K562 (cell line): Measurements from ENCODE around the gene BPHL. TPM values are rescaled to one million over a fixed set of nuclear protein-coding genes. Genes with fewer than 3 reads are reported as not detected.
A peak's percentile ranks its signal among the peaks of the same experiment; 100 is the strongest.

Experiments used
- ARNT ChIP-seq, 2 experiments: fragments of 450-650 bp; IDR thresholded peaks; 2 replicates each; pipeline ENCODE4 v1.6.1; 2016; ENCODE audit warnings: mild to moderate bottlenecking in 1 of 2
- BCL6 ChIP-seq: fragments of 250-450 bp; sonication (Bioruptor Pico); IDR thresholded peaks from 2 replicates; pipeline ENCODE4 v1.4.0; 2020
- ETV5 ChIP-seq: sonication (generic); formaldehyde crosslinking; IDR thresholded peaks from 2 replicates; pipeline ENCODE4 v1.4.0; 2020; ENCODE audit warnings: low read depth, mild to moderate bottlenecking, missing genetic modification reagents
- HCFC1 ChIP-seq: IDR thresholded peaks from 2 replicates; pipeline ENCODE4 v1.6.1; 2012; ENCODE audit warnings: low read depth, low read length, improper control_type of control experiment
- HDAC6 ChIP-seq: IDR thresholded peaks from 2 replicates; pipeline ENCODE4 v1.6.1; 2012; ENCODE audit warnings: low read depth, mild to moderate bottlenecking, control low read depth, inconsistent platforms, low read length, moderate library complexity
- HEY1 ChIP-seq: fragments of 250-450 bp; sonication (Bioruptor Pico); IDR thresholded peaks from 2 replicates; pipeline ENCODE4 v1.5.0; 2020; ENCODE audit warnings: mild to moderate bottlenecking, moderate library complexity, borderline replicate concordance
- JUND ChIP-seq, 2 experiments: IDR thresholded peaks; 2 replicates in 1 of 2; 3 replicates in 1 of 2; pipeline ENCODE4 v1.6.1; 2011; ENCODE audit warnings: borderline replicate concordance in 2 of 2, low read depth in 2 of 2, low read length in 2 of 2, improper control_type of control experiment in 1 of 2, missing biosample characterization in 1 of 2, missing genetic modification characterization in 1 of 2, missing genetic modification reagents in 1 of 2
- MBD2 ChIP-seq: sonication (generic); IDR thresholded peaks from 2 replicates; pipeline ENCODE4 v1.6.1; 2016; ENCODE audit warnings: low read depth, borderline replicate concordance
- NFATC3 ChIP-seq: fragments of 450-650 bp; IDR thresholded peaks from 2 replicates; pipeline ENCODE4 v1.6.1; 2017; ENCODE audit warnings: mild to moderate bottlenecking
- NR2C1 ChIP-seq, 2 experiments: fragments of 450-650 bp; IDR thresholded peaks; 2 replicates each; pipeline ENCODE4 v1.6.1; 2017; ENCODE audit warnings: mild to moderate bottlenecking in 2 of 2, antibody characterized with exemption in 1 of 2, inconsistent platforms in 1 of 2, missing compliant biosample characterization in 1 of 2, missing genetic modification characterization in 1 of 2
- PHTF2 ChIP-seq: fragments of 250-450 bp; sonication (Bioruptor Pico); IDR thresholded peaks from 2 replicates; pipeline ENCODE4 v1.5.0; 2021; ENCODE audit warnings: mild to moderate bottlenecking
- POLR3G ChIP-seq: IDR thresholded peaks from 2 replicates; pipeline ENCODE4 v1.6.1; 2011; ENCODE audit not compliant: insufficient read length, insufficient replicate concordance; ENCODE audit errors: extremely low read depth
- PREB ChIP-seq: sonication (generic); formaldehyde crosslinking; IDR thresholded peaks from 2 replicates; pipeline ENCODE4 v1.8.1; 2023; ENCODE audit warnings: mild to moderate bottlenecking, missing genetic modification reagents
- RBBP5 ChIP-seq: fragments of 200-600 bp; sonication (generic); IDR thresholded peaks from 2 replicates; pipeline ENCODE4 v1.6.1; 2012; ENCODE audit warnings: borderline replicate concordance, mild to moderate bottlenecking, low read length, control low read depth, inconsistent platforms; ENCODE audit not compliant: insufficient read depth, poor library complexity, severe bottlenecking
- SAFB ChIP-seq: fragments of 200-400 bp; formaldehyde crosslinking; IDR thresholded peaks from 2 replicates; pipeline ENCODE4 v1.6.1; 2017; ENCODE audit warnings: low read depth, low read length, borderline replicate concordance
- SMARCE1 ChIP-seq: fragments of 450-650 bp; IDR thresholded peaks from 2 replicates; pipeline ENCODE4 v1.7.1; 2016; ENCODE audit warnings: mild to moderate bottlenecking
- SOX6 ChIP-seq: fragments of 450-650 bp; IDR thresholded peaks from 2 replicates; pipeline ENCODE4 v1.6.1; 2014; ENCODE audit warnings: mild to moderate bottlenecking
- SRF ChIP-seq, 2 experiments: fragments of 250-450, 450-650 bp in 1 of 2; sonication (Bioruptor Pico) in 1 of 2; sonication (generic) in 1 of 2; formaldehyde crosslinking; IDR thresholded peaks; 2 replicates each; pipeline versions ENCODE4 v1.5.0 to v1.5.1; 2020 to 2022; ENCODE audit warnings: mild to moderate bottlenecking in 1 of 2, missing genetic modification reagents in 1 of 2
- TAF1 ChIP-seq: IDR thresholded peaks from 2 replicates; pipeline ENCODE4 v1.6.1; 2011; ENCODE audit warnings: mild to moderate bottlenecking, low read length, moderate library complexity; ENCODE audit not compliant: insufficient read depth, control insufficient read depth, severe bottlenecking; ENCODE audit errors: extremely low read depth
- ZBTB17 ChIP-seq: fragments of 450-650 bp; formaldehyde crosslinking; IDR thresholded peaks from 2 replicates; pipeline ENCODE4 v1.4.0; 2020; ENCODE audit warnings: mild to moderate bottlenecking
- ZBTB26 ChIP-seq: fragments of 450-650 bp; formaldehyde crosslinking; IDR thresholded peaks from 2 replicates; pipeline ENCODE4 v1.4.0; 2022; ENCODE audit warnings: missing genetic modification characterization
- ZBTB33 ChIP-seq: sonication (generic); formaldehyde crosslinking; IDR thresholded peaks from 2 replicates; pipeline ENCODE4 v1.8.1; 2023; ENCODE audit warnings: mild to moderate bottlenecking, missing genetic modification reagents
- ZNF121 ChIP-seq: sonication (generic); formaldehyde crosslinking; conservative IDR thresholded peaks from 2 replicates; pipeline ENCODE4 v1.8.0; 2022; ENCODE audit warnings: missing genetic modification reagents
- ZNF436 ChIP-seq: fragments of 250-450, 450-650 bp; sonication (Bioruptor Pico); formaldehyde crosslinking; IDR thresholded peaks from 2 replicates; pipeline ENCODE4 v1.7.0; 2020; ENCODE audit warnings: mild to moderate bottlenecking
- polyA plus RNA-seq, 8 experiments: library from polyadenylated mRNA; depleted of rRNA in 4 of 8; stranded (reverse) in 5 of 8; unstranded in 3 of 8; fragments of >200 nt; fragmentation: Nextera tagmentation in 2 of 8; fragmentation: Illumina TruSeq in 1 of 8; extraction: Ambion mirVana in 2 of 8; extraction: Trizol in 1 of 8; gene quantifications; 2 replicates each; pipeline versions ENCODE4 v1.2.1 to v1.2.3, GENCODE V29; 2011 to 2014; ENCODE audit warnings: inconsistent platforms in 1 of 8, missing spikeins in 1 of 8
- total RNA-seq, 7 experiments: library from RNA; depleted of rRNA in 6 of 7; stranded (reverse); fragments of >200 nt in 6 of 7; fragmentation: Illumina TruSeq in 2 of 7; extraction: Trizol in 2 of 7; gene quantifications; 2 replicates each; pipeline versions ENCODE4 v1.2.1 to v1.2.3, GENCODE V29; 2011 to 2021; ENCODE audit warnings: low replicate concordance in 1 of 7

Gene BPHL
- total and polyA plus RNA-seq, 9 of the 15 experiments (the other 6 are each of a cell fraction or from before 2014, with no cell fraction given): 3.5 to 17.4 (median 8.2) TPM

GRCh38 chr6:3162565-3163247 lies 44.2 kb downstream of the BPHL start (continued):
- TF ChIP-seq NR2C1 (IDR thresholded peaks at IDR 0.05): no peak
- 0 out of 2 replicates have a peak, but pooled peaks have one; percentile 14 for TF ChIP-seq NR2C1 (tag; IDR thresholded peaks at IDR 0.05)
- no peak for TF ChIP-seq ZNF436
- no peak for TF ChIP-seq SRF (CRISPR knock-in tag; IDR thresholded peaks at IDR 0.05)
- TF ChIP-seq HDAC6: no peak
- no peak for TF ChIP-seq ZBTB33 (CRISPR knock-in tag)
- peak; percentile 57 for TF ChIP-seq HCFC1
- TF ChIP-seq PREB (CRISPR knock-in tag): no peak
- TF ChIP-seq ZBTB26 (CRISPR knock-in tag): peak; percentile 88; the same call in 1 of the 2 replicates
- no peak for TF ChIP-seq SAFB
- TF ChIP-seq TAF1: peak; percentile 71
- TF ChIP-seq HEY1 (CRISPR knock-in tag): no peak
- no peak for TF ChIP-seq JUND (IDR thresholded peaks at IDR 0.05; ENCODE audit: borderline replicate concordance, low read depth, low read length)
- peak; percentile 2; the same call in 1 of the 3 replicates for TF ChIP-seq JUND (tag; IDR thresholded peaks at IDR 0.05; ENCODE audit: borderline replicate concordance, low read depth, low read length)
- TF ChIP-seq POLR3G: no peak
- TF ChIP-seq RBBP5: peak; percentile 89
- no peak for TF ChIP-seq ARNT (IDR thresholded peaks at IDR 0.05)
- no peak for TF ChIP-seq BCL6 (CRISPR knock-in tag)
- TF ChIP-seq ETV5 (CRISPR knock-in tag): no peak; the same call in none of the 2 replicates
- peak; percentile 98 for TF ChIP-seq ZBTB17 (CRISPR knock-in tag)
- no peak; the same call in 1 of the 2 replicates for TF ChIP-seq SOX6
- no peak for TF ChIP-seq ZNF121 (CRISPR knock-in tag)
- no peak for TF ChIP-seq SMARCE1
- TF ChIP-seq MBD2: no peak
- TF ChIP-seq PHTF2: 0 out of 2 replicates have a peak, but pooled peaks have one; percentile 23
- no peak for TF ChIP-seq NFATC3
